Fibroblast of pulmonary artery (primary cell): ENCODE data around the gene KCNK6.
A peak's percentile ranks its signal among the peaks of the same experiment; 100 is the strongest.

Experiments
- DNase-seq: peaks from one replicate; pipeline ENCODE4 v3.0.0-alpha.2; 2010; ENCODE audit warnings: low read depth
- H3K4me3 ChIP-seq: replicated peaks from 2 replicates; pipeline ENCODE4 v1.5.1; 2011; ENCODE audit warnings: low read depth, mild to moderate bottlenecking, control low read depth, low read length, moderate library complexity
- TF ChIP-seq, protein P1 (sequence below): IDR thresholded peaks from 2 replicates; pipeline ENCODE4 v1.5.1; 2011; ENCODE audit warnings: mild to moderate bottlenecking, control low read depth, low read length, inconsistent platforms; ENCODE audit errors: missing control alignments

KCNK6 gene

DNA sequence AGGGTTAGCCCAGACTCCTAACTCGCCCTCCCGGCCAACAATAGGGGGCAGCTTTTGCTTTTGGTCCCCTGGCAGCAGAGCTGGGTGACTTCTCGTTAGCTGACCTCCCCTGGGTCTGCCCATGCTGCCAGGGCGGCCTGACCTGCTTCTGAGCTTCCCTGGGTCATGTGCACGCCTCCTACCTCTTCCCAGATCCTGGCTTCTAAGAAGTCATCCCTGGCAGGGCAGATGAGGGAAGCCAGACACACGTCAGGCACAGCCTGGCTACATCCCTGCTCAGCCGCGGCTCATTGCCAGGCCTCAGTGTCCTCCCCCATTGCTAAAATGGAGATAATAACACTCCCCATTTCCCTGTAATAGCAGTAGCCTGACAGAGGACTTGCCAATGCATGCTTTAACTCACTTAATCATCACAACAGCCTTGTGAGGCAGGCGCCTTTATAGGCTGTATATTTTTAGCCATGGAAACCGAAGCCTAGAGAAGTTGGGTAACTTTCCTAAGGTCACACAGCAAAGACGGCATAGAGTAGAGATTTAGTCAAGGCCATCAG is 2.1 kb downstream of the KCNK6 start:
- peak; percentile 94 for DNase-seq
- H3K4me3 ChIP-seq, result peak overlapping the region; percentile 61
- TF ChIP-seq, protein P1, sequence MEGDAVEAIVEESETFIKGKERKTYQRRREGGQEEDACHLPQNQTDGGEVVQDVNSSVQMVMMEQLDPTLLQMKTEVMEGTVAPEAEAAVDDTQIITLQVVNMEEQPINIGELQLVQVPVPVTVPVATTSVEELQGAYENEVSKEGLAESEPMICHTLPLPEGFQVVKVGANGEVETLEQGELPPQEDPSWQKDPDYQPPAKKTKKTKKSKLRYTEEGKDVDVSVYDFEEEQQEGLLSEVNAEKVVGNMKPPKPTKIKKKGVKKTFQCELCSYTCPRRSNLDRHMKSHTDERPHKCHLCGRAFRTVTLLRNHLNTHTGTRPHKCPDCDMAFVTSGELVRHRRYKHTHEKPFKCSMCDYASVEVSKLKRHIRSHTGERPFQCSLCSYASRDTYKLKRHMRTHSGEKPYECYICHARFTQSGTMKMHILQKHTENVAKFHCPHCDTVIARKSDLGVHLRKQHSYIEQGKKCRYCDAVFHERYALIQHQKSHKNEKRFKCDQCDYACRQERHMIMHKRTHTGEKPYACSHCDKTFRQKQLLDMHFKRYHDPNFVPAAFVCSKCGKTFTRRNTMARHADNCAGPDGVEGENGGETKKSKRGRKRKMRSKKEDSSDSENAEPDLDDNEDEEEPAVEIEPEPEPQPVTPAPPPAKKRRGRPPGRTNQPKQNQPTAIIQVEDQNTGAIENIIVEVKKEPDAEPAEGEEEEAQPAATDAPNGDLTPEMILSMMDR, result peak; percentile 3

DNA sequence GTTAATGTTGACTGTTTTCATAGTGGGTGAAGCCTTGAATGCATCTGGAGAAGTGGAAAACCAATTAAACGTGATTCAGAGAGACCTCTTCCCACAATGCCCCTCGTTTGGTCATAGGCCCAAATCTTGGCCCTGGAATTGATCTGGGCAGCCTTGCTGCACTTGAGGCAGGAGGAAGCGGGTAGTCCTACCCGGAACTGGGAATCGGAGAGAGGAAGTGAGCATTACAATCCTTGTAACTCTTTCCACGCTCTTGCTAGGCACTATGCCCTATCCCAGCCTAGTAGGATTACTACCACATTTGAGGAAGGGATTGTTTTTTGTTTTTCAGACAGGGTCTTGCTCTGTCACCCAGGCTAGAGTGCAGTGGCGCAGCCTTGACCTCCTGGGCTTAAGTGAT is 3.6 kb downstream of the KCNK6 start:
- TF ChIP-seq, protein P1, result no peak
- H3K4me3 ChIP-seq, result no peak overlapping the region
- no peak for DNase-seq

DNA sequence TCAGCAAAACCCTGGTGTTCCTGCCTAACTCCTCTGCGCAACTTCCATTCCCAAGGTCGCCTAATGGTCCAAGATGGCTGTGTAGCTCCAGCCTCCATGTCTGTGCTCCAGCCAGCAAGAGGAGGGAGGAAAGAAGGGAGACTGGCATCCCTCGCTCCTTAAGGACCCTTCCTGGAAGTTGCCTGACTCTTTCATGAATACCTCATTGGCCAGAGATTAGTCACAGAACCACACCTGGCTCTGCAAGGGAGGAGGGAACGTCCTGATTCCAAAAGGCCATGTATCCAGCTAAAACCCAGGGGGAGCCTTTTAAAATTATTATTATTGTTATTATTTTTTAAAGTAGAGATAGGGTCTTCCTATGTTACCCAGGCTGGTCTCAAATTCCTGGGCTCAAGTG is 4.8 kb downstream of the KCNK6 start:
- H3K4me3 ChIP-seq, result no peak overlapping the region
- DNase-seq, result no peak
- TF ChIP-seq, protein P1, result no peak

DNA sequence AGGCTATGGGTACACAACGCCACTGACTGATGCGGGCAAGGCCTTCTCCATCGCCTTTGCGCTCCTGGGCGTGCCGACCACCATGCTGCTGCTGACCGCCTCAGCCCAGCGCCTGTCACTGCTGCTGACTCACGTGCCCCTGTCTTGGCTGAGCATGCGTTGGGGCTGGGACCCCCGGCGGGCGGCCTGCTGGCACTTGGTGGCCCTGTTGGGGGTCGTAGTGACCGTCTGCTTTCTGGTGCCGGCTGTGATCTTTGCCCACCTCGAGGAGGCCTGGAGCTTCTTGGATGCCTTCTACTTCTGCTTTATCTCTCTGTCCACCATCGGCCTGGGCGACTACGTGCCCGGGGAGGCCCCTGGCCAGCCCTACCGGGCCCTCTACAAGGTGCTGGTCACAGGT is 6.9 kb downstream of the KCNK6 start:
- no peak overlapping the region for H3K4me3 ChIP-seq

DNA sequence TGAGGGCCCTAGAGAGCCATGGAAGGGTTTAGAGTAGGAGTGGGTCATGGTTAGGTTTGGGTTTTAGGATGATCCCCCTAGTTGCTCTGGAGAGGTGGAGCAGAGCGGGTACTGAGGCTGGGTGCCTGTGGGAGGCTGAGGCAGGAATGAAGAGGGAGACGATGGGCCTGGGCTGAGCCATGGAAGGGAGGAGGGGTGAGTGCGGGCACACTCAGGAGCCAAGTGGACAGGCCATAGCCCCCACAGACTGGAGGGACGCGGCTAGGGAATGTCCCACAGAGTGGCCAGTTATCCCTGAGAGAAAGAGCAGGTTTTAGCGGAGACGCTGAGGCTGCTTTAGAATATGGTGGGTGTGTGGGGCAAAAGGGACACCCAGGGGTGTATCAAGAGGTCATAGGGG is 10.0 kb downstream of the KCNK6 start:
- TF ChIP-seq, protein P1, result no peak
- H3K4me3 ChIP-seq, result no peak overlapping the region
- no peak for DNase-seq

More for the DNA sequence above, 6.9 kb downstream of the KCNK6 start:
- TF ChIP-seq, protein P1, result no peak
- DNase-seq, result no peak

- no peak overlapping the region for H3K4me3 ChIP-seq
- TF ChIP-seq, protein P1, result no peak
- DNase-seq, result no peak
Measured at GRCh38 chr19:38331728-38332127, 12.1 kb downstream of the KCNK6 start.

DNA sequence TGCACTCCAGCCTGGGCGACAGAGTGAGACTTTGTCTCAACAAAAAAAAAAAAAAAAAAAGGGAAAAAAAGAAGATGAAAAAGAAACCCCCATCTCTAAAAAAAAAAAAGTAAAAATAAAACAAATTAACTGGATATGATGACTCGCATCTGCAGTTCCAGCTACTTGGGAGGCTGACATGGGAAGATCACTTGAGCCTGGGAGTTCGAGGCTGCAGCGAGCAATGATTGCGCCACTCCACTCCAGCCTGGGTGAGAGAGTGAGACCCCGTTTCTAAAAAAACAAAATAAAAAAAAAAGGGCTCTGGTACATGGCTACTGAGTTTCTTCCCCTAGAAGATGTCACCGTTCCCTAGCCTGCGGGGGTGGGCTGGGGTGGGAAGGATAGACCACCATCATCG is 13.6 kb downstream of the KCNK6 start:
- TF ChIP-seq, protein P1, result no peak
- no peak overlapping the region for H3K4me3 ChIP-seq
- no peak for DNase-seq
